PC-3 (cell line): ENCODE measurements around the gene SEPTIN12. TPM values are rescaled to one million over a fixed set of nuclear protein-coding genes. Genes with fewer than 3 reads are reported as not detected.

Experiments
- ATAC-seq: fragments of 200-7000 bp; cut with Tn5 transposase; 2 replicates; pipeline ENCODE4 v1.9.1; 2020; ENCODE audit warnings: mild to moderate bottlenecking, moderate library complexity
- BruUV-seq: library from RNA; stranded (reverse); fragments of 400-500 nt; replicated peaks from 2 replicates; lab custom pipeline; 2021; lab: Mats Ljungman, UMichigan
- CTCF ChIA-PET: fragments of 300-600 bp; sonication (Branson Sonifier 250); formaldehyde crosslinking; loops from one replicate; lab custom pipeline; 2022; ENCODE audit warnings: antibody characterized with exemption; lab: Charles Lee
- POLR2A ChIA-PET: fragments of 300-600 bp; sonication (Branson Sonifier 250); formaldehyde crosslinking; loops from one replicate; lab custom pipeline; 2022; ENCODE audit warnings: antibody characterized with exemption; ENCODE audit not compliant: unreplicated experiment; lab: Charles Lee
- DNase-seq: peaks from one replicate; pipeline ENCODE4 v3.0.0-alpha.2; 2015
- H2AFZ ChIP-seq: fragments of 300-600 bp; sonication (generic); 2 replicates; pipeline ENCODE4 v1.6.0; 2016; ENCODE audit warnings: antibody characterized with exemption, low read length
- H3F3A ChIP-seq: fragments of 300-600 bp; sonication (generic); one replicate; pipeline ENCODE4 v1.6.0; 2017; ENCODE audit warnings: antibody characterized with exemption, low read length, control low read depth, mild to moderate bottlenecking; ENCODE audit not compliant: unreplicated experiment
- H3K27ac ChIP-seq: fragments of 300-600 bp; sonication (generic); 2 replicates; pipeline ENCODE4 v1.5.1; 2016; ENCODE audit warnings: mild to moderate bottlenecking, low read length
- H3K27me3 ChIP-seq: fragments of 300-600 bp; sonication (generic); 2 replicates; pipeline ENCODE4 v1.6.1; 2016; ENCODE audit warnings: low read length, mixed read lengths
- H3K36me3 ChIP-seq: fragments of 300-600 bp; sonication (generic); 2 replicates; pipeline ENCODE4 v1.6.1; 2016; ENCODE audit warnings: low read depth, mixed run types, low read length, mixed read lengths
- H3K4me1 ChIP-seq: fragments of 300-600 bp; sonication (generic); 2 replicates; pipeline ENCODE4 v1.5.1; 2016; ENCODE audit warnings: low read length; ENCODE audit not compliant: insufficient read depth
- H3K4me2 ChIP-seq: fragments of 300-600 bp; sonication (generic); 2 replicates; pipeline ENCODE4 v1.6.0; 2016; ENCODE audit warnings: low read length
- H3K4me3 ChIP-seq: fragments of 300-600 bp; sonication (generic); 2 replicates; pipeline ENCODE4 v1.5.1; 2016; ENCODE audit warnings: mild to moderate bottlenecking, low read length, mixed read lengths
- H3K79me2 ChIP-seq: fragments of 300-600 bp; sonication (generic); 2 replicates; pipeline ENCODE4 v1.6.1; 2017; ENCODE audit warnings: low read length, mixed read lengths
- H3K9ac ChIP-seq: fragments of 300-600 bp; sonication (generic); 2 replicates; pipeline ENCODE4 v1.6.0; 2016; ENCODE audit warnings: mild to moderate bottlenecking, low read length
- H3K9me2 ChIP-seq: fragments of 300-600 bp; sonication (generic); replicated peaks from 2 replicates; pipeline ENCODE4 v1.6.1; 2016; ENCODE audit warnings: mixed run types, low read length, mixed read lengths
- H3K9me3 ChIP-seq: fragments of 300-600 bp; sonication (generic); 2 replicates; pipeline ENCODE4 v1.6.1; 2016; ENCODE audit warnings: low read length, mixed read lengths
- H4K20me1 ChIP-seq: fragments of 300-600 bp; sonication (generic); 2 replicates; pipeline ENCODE4 v1.6.1; 2016; ENCODE audit warnings: low read length, mixed read lengths
- CTCF ChIP-seq: fragments of 300-600 bp; sonication (generic); conservative IDR thresholded peaks from 2 replicates; pipeline ENCODE4 v1.5.1; 2017; ENCODE audit warnings: antibody characterized with exemption, low read depth, mild to moderate bottlenecking, low read length
- EZH2 ChIP-seq: fragments of 300-600 bp; sonication (generic); IDR thresholded peaks from one replicate; pipeline ENCODE4 v1.6.1; 2017; ENCODE audit warnings: antibody characterized with exemption, mild to moderate bottlenecking, low read length; ENCODE audit not compliant: unreplicated experiment
- EZH2phosphoT487 ChIP-seq: fragments of 300-600 bp; sonication (generic); IDR thresholded peaks from 2 replicates; pipeline ENCODE4 v1.6.1; 2018; ENCODE audit warnings: mild to moderate bottlenecking, antibody characterized with exemption, low read length, borderline replicate concordance
- intact Hi-C: fragments of 100-400 bp; cut with micrococcal nuclease; formaldehyde crosslinking; loops from 2 replicates; pipeline ENCODE4 v1.9.0; 2023
- total RNA-seq: library from RNA; depleted of rRNA; stranded (reverse); fragments of >200 nt; gene quantifications from 2 replicates; pipeline ENCODE4 v1.2.3, GENCODE V29; 2014

The SEPTIN12 gene
- total RNA-seq, 1 experiment from 2014 or later: not detected

GRCh38 chr16:4736546-4736945 lies 51.6 kb downstream of the SEPTIN12 start:
- TF ChIP-seq CTCF (no peak), EZH2 (no peak), EZH2phosphoT487 (no peak)
- Histone ChIP-seq H3K27me3 (no peaks in the 10 kb centered on the region), H3K36me3 (no peaks in the 10 kb centered on the region), H3K4me1 (no peaks in the 10 kb centered on the region; the same call in 1 of the 2 replicates), H3K4me2 (no peak overlapping the region), H3F3A (no peaks in the 10 kb centered on the region), H3K27ac (no peak overlapping the region), H4K20me1 (no peaks in the 10 kb centered on the region), H3K9ac (no peak overlapping the region), H3K79me2 (peaks cover 23% of the 10 kb centered on the region), H3K9me2 (no peaks in the 10 kb centered on the region), H3K9me3 (no peaks in the 10 kb centered on the region), H2AFZ (no peak overlapping the region), H3K4me3 (no peak overlapping the region)
- intact Hi-C loops: loop anchor here (10.0 kb wide), 1 partner anchor 208 kb away; no protein-coding TSS in a partner anchor
- CTCF ChIA-PET: no interaction called here
- POLR2A ChIA-PET: no interaction called here
- DNase-seq (no peak), ATAC-seq (no peak)
- BruUV-seq: no TSS peak

DNA sequence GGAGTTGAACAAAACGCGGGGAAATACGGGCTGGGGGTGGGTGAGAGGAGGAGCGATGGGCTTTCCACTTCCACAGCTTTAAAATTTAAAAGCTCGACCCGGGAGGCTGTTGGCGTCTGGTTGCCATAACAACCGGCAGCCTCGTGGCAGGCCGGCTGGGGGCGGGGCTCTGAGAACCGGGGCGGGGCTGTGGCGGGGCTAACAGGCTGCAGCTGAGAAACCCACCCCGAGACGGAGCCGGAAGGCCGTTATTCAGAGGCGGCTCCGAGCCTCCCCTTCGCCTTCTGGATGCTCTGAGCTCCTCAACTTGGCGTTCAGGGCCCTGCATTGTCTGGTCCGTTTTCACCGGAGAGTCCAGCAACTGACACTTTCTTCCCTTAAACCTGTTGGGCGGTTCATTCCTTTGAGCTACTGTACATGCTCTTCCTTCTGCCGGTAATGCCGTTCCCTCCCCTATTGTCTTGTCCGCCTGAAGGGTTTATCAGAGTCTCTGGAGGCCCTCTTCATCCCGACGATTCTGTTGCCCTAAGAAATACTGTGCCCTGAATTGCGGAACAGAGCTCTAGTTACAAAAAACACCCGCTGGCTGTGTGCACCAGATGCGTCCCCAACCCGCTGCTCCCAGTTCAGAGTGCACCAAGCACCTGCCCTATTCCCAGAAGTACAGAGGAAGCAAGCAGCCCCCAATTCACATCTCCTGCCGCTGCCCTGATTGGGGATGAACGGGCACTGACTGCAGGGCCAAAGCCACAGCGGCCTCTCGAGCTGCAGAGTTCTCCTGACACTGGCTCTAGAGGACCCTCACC lies 53.2 kb downstream of the SEPTIN12 start:
- ChIA-PET POLR2A (interaction anchor here (0.5 to 1.2 kb wide), 9 partner anchors 15 to 381 kb away, joined by 3 to 10 read pairs (median 4); partner anchors contain the start of gene ZNF500), CTCF (no interaction called here)
- Histone ChIP-seq H2AFZ (peak overlapping the region; percentile 99), H3F3A (no peaks in the 10 kb centered on the region), H3K36me3 (no peaks in the 10 kb centered on the region), H3K79me2 (peaks cover 24% of the 10 kb centered on the region), H3K27me3 (no peaks in the 10 kb centered on the region), H3K9me3 (no peaks in the 10 kb centered on the region), H3K27ac (peak overlapping the region; percentile 76), H3K9ac (peak overlapping the region; percentile 94), H3K4me3 (peak overlapping the region; percentile 94), H4K20me1 (no peaks in the 10 kb centered on the region), H3K4me2 (peak overlapping the region; percentile 100), H3K9me2 (no peaks in the 10 kb centered on the region), H3K4me1 (no peaks in the 10 kb centered on the region; the same call in 1 of the 2 replicates)
- intact Hi-C loops: loop anchor here (5.0 to 10.0 kb wide), 2 partner anchors 67 to 210 kb away; partner anchors contain the start of gene ROGDI
- peak; percentile 64 for DNase-seq
- BruUV-seq: TSS peak; percentile 78
- ATAC-seq: peak; percentile 64
- TF ChIP-seq EZH2phosphoT487 (no peak), CTCF (no peak), EZH2 (no peak)
